Fibroblast of pulmonary artery (primary cell): Measurements from ENCODE around the gene COL1A1.

Experiments used
- DNase-seq: peaks from one replicate; pipeline ENCODE4 v3.0.0-alpha.2; 2010; ENCODE audit warnings: low read depth
- H3K4me3 ChIP-seq: replicated peaks from 2 replicates; pipeline ENCODE4 v1.5.1; 2011; ENCODE audit warnings: low read depth, mild to moderate bottlenecking, control low read depth, low read length, moderate library complexity
- CTCF ChIP-seq: IDR thresholded peaks from 2 replicates; pipeline ENCODE4 v1.5.1; 2011; ENCODE audit warnings: mild to moderate bottlenecking, control low read depth, low read length, inconsistent platforms; ENCODE audit errors: missing control alignments

COL1A1 gene

GRCh38 chr17:50144845-50145531 is 56.4 kb downstream of the COL1A1 start:
- TF ChIP-seq CTCF, result no peak
- no peak overlapping the region for H3K4me3 ChIP-seq
- no peak for DNase-seq

- no peak overlapping the region for H3K4me3 ChIP-seq
- no peak for TF ChIP-seq CTCF
- DNase-seq, result no peak
Observed at GRCh38 chr17:50144355-50144754, 57.1 kb downstream of the COL1A1 start.

- no peak overlapping the region for H3K4me3 ChIP-seq
- no peak for DNase-seq
- TF ChIP-seq CTCF, result no peak
Observed at GRCh38 chr17:50143461-50144176, 57.8 kb downstream of the COL1A1 start.

GRCh38 chr17:50141745-50142110 is 59.7 kb downstream of the COL1A1 start:
- H3K4me3 ChIP-seq, result no peak overlapping the region
- no peak for TF ChIP-seq CTCF
- no peak for DNase-seq

GRCh38 chr17:50141026-50141744 is 60.2 kb downstream of the COL1A1 start:
- TF ChIP-seq CTCF, result no peak
- no peak for DNase-seq
- H3K4me3 ChIP-seq, result no peak overlapping the region

- TF ChIP-seq CTCF, result peak; percentile 91
- no peak overlapping the region for H3K4me3 ChIP-seq
- DNase-seq, result peak; percentile 84
Observed at GRCh38 chr17:50139950-50140885, 61.2 kb downstream of the COL1A1 start.
